GM08714 (cell line): Measurements from ENCODE around the gene RAB31.
"Not testable (repeated sequence)": the region's sequence is repeated elsewhere in the genome, so short reads cannot be mapped to it uniquely, and the experiment has no call there.

ENCODE experiments used
- H3K4me3 ChIP-seq: fragments of 200-500 bp; sonication (Bioruptor generic); 2 replicates; pipeline ENCODE4 v1.5.1; 2014; ENCODE audit warnings: mild to moderate bottlenecking, low read length, inconsistent platforms
- ZNF274 ChIP-seq: IDR thresholded peaks from 2 replicates; pipeline ENCODE4 v1.6.1; 2012; ENCODE audit warnings: mild to moderate bottlenecking, low read depth, low read length

Gene RAB31

GRCh38 chr18:9884532-9885140 is 176.5 kb downstream of the RAB31 start:
- TF ChIP-seq ZNF274: no peak
- H3K4me3 ChIP-seq: no peak overlapping the region

GRCh38 chr18:9885170-9886004 is 177.3 kb downstream of the RAB31 start, which contains the start of gene TXNDC2:
Gene TXNDC2 (plus strand): TSS chr18:9885973. CDS start chr18:9886681, 708 bp downstream.
- no peak for TF ChIP-seq ZNF274
- no peak within 1 kb of the TSS for H3K4me3 ChIP-seq

GRCh38 chr18:9886005-9886348 is 177.9 kb downstream of the RAB31 start:
- no peak overlapping the region for H3K4me3 ChIP-seq
- no peak for TF ChIP-seq ZNF274

- H3K4me3 ChIP-seq: no peak overlapping the region
- TF ChIP-seq ZNF274: no peak
Observed at GRCh38 chr18:9887992-9888391, 179.9 kb downstream of the RAB31 start.

GRCh38 chr18:9890196-9890595 is 182.1 kb downstream of the RAB31 start:
- no peak for TF ChIP-seq ZNF274
- no peak overlapping the region for H3K4me3 ChIP-seq

- no peak overlapping the region for H3K4me3 ChIP-seq
- no peak for TF ChIP-seq ZNF274
Observed at GRCh38 chr18:9890957-9891356, 182.9 kb downstream of the RAB31 start.

- H3K4me3 ChIP-seq: not testable (repeated sequence)
Observed at GRCh38 chr18:9891515-9891914, 183.4 kb downstream of the RAB31 start.

- no peak for TF ChIP-seq ZNF274
- no peak overlapping the region for H3K4me3 ChIP-seq
Observed at GRCh38 chr18:9894454-9895068, 186.5 kb downstream of the RAB31 start.

- no peak for TF ChIP-seq ZNF274
- H3K4me3 ChIP-seq: no peak overlapping the region
Observed at GRCh38 chr18:9897129-9897528, 189.0 kb downstream of the RAB31 start.

- not testable (repeated sequence) for H3K4me3 ChIP-seq
Observed at GRCh38 chr18:9897787-9898291, 189.7 kb downstream of the RAB31 start.

- no peak for TF ChIP-seq ZNF274
- H3K4me3 ChIP-seq: no peak overlapping the region
Observed at GRCh38 chr18:9898792-9899549, 190.9 kb downstream of the RAB31 start.

- not testable (repeated sequence) for H3K4me3 ChIP-seq
Observed at GRCh38 chr18:9899550-9899930, 191.4 kb downstream of the RAB31 start.

- H3K4me3 ChIP-seq: no peak overlapping the region
- no peak for TF ChIP-seq ZNF274
Observed at GRCh38 chr18:9900699-9901098, 192.6 kb downstream of the RAB31 start.

GRCh38 chr18:9901377-9901776 is 193.3 kb downstream of the RAB31 start:
- no peak overlapping the region for H3K4me3 ChIP-seq
- TF ChIP-seq ZNF274: no peak

GRCh38 chr18:9902264-9902663 is 194.2 kb downstream of the RAB31 start:
- H3K4me3 ChIP-seq: not testable (repeated sequence)
